Panc1 (cell line): ENCODE data around the gene CNPY4. TPM values are rescaled to one million over a fixed set of nuclear protein-coding genes. Genes with fewer than 3 reads are reported as not detected.

Source experiments
- microRNA-seq: library from miRNA; unstranded; fragments of <30 nt; microRNA quantifications from one replicate; pipeline ENCODE4 v1.1.0, GENCODE V29; 2020; ENCODE audit not compliant: unreplicated experiment
- total RNA-seq: library from RNA; stranded (reverse); gene quantifications from one replicate; pipeline ENCODE4 v1.2.1, GENCODE V29; 2021; ENCODE audit not compliant: unreplicated experiment

CNPY4 gene
- total RNA-seq, 1 experiment from 2014 or later, result 12.6 TPM

Small RNAs within 50 kb of the gene (microRNA-seq; reads per million reads assigned to microRNA genes)
- gene MIR106B (5,670 reads per million, percentile 91 among the genes with 10 or more reads in this experiment), gene MIR25 (906 reads per million, percentile 80 among the genes with 10 or more reads in this experiment), gene MIR4658 (not detected), gene MIR93 (8,594 reads per million, percentile 95 among the genes with 10 or more reads in this experiment)

Other genes with a start within 250 kb of the CNPY4 start
- not detected for gene OR2AE1, start 242.6 kb upstream of the CNPY4 start, total RNA-seq
- 28.1 TPM for gene TRIM4, start 200.1 kb upstream of the CNPY4 start, total RNA-seq
- gene GJC3, start 190.0 kb upstream of the CNPY4 start, total RNA-seq, result not detected
- gene AZGP1, start 143.6 kb upstream of the CNPY4 start, total RNA-seq, result 0.49 TPM
- 55.5 TPM for gene ZKSCAN1, start 104.0 kb upstream of the CNPY4 start, total RNA-seq
- 13.4 TPM for gene ZSCAN21, start 69.9 kb upstream of the CNPY4 start, total RNA-seq
- gene ZNF3, start 37.9 kb upstream of the CNPY4 start, total RNA-seq, result 32.9 TPM
- 182 TPM for gene COPS6, start 30.7 kb upstream of the CNPY4 start, total RNA-seq
- gene MCM7, start 18.2 kb upstream of the CNPY4 start, total RNA-seq, result 258 TPM
- 42.6 TPM for gene AP4M1, start 18.0 kb upstream of the CNPY4 start, total RNA-seq
- 92.3 TPM for gene TAF6, start 276 bp upstream of the CNPY4 start, total RNA-seq
- 5.2 TPM for gene MBLAC1, start 7.3 kb downstream of the CNPY4 start, total RNA-seq
- 224 TPM for gene LAMTOR4, start 29.3 kb downstream of the CNPY4 start, total RNA-seq
- 33.2 TPM for gene TRAPPC14, start 39.1 kb downstream of the CNPY4 start, total RNA-seq
- gene GAL3ST4, start 49.0 kb downstream of the CNPY4 start, total RNA-seq, result 0.98 TPM
- 7.9 TPM for gene GPC2, start 57.7 kb downstream of the CNPY4 start, total RNA-seq
- gene STAG3, start 58.3 kb downstream of the CNPY4 start, total RNA-seq, result 1.7 TPM
- gene PVRIG, start 100.3 kb downstream of the CNPY4 start, total RNA-seq, result not detected
- not detected for gene SPDYE3, start 188.1 kb downstream of the CNPY4 start, total RNA-seq
- gene PILRB, start 238.5 kb downstream of the CNPY4 start, total RNA-seq, result 73.2 TPM